Spleen (tissue), 11 donors: Measurements from ENCODE around the gene FTO. TPM values are rescaled to one million over a fixed set of nuclear protein-coding genes. Genes with fewer than 3 reads are reported as not detected.
"Not testable (repeated sequence)": the region's sequence is repeated elsewhere in the genome, so short reads cannot be mapped to it uniquely, and the experiment has no call there.

Experiments used
- DNase-seq: peaks from one replicate; pipeline ENCODE4 v3.0.0-alpha.2; 2020
- H3K27ac ChIP-seq, 8 donors: fragments of 200-600 bp; sonication (generic) in 7 of 8; 1 replicate in 4 of 8; 2 replicates in 4 of 8; pipeline versions ENCODE4 v1.5.0 to v1.8.0; 2016 to 2021; ENCODE audit warnings: inconsistent platforms in 4 of 8, mild to moderate bottlenecking in 4 of 8, moderate library complexity in 1 of 8
- H3K27me3 ChIP-seq, 7 donors: fragments of 200-600 bp; sonication (generic) in 6 of 7; replicated peaks in 1 of 7; 1 replicate in 4 of 7; 2 replicates in 3 of 7; pipeline versions ENCODE4 v1.5.0 to v1.8.0; 2016 to 2021; ENCODE audit warnings: inconsistent platforms in 3 of 7, mild to moderate bottlenecking in 1 of 7
- H3K36me3 ChIP-seq, 6 donors: fragments of 200-600 bp; sonication (generic) in 5 of 6; 1 replicate in 4 of 6; 2 replicates in 2 of 6; pipeline versions ENCODE4 v1.5.0 to v1.8.0; 2016 to 2021; ENCODE audit warnings: inconsistent platforms in 2 of 6
- H3K4me1 ChIP-seq, 6 donors: fragments of 200-600 bp; sonication (generic) in 5 of 6; 1 replicate in 3 of 6; 2 replicates in 3 of 6; pipeline versions ENCODE4 v1.5.0 to v1.8.0; 2016 to 2021; ENCODE audit warnings: inconsistent platforms in 3 of 6
- H3K4me3 ChIP-seq, 8 donors: fragments of 200-600 bp; sonication (generic) in 7 of 8; 1 replicate in 4 of 8; 2 replicates in 4 of 8; pipeline versions ENCODE4 v1.5.0 to v1.8.0; 2016 to 2021; ENCODE audit warnings: inconsistent platforms in 4 of 8, mild to moderate bottlenecking in 4 of 8, moderate library complexity in 2 of 8
- H3K9me3 ChIP-seq, 8 donors: fragments of 200-600 bp; sonication (generic) in 7 of 8; 1 replicate in 4 of 8; 2 replicates in 4 of 8; pipeline versions ENCODE4 v1.5.0 to v1.8.0; 2016 to 2021; ENCODE audit warnings: inconsistent platforms in 4 of 8
- POLR2A ChIP-seq, 3 donors: fragments of 450-650 bp; IDR thresholded peaks; one replicate each; pipeline ENCODE4 v1.5.1; 2017; ENCODE audit warnings: antibody characterized with exemption in 3 of 3, mild to moderate bottlenecking in 1 of 3
- POLR2AphosphoS5 ChIP-seq, 3 donors: sonication (generic); formaldehyde crosslinking; IDR thresholded peaks; one replicate each; pipeline ENCODE4 v1.5.1; 2017; ENCODE audit warnings: antibody characterized with exemption in 3 of 3
- WGBS, 5 donors: extraction: QIAGEN DNeasy Blood & Tissue Kit in 3 of 5; methylation state at CpG; one replicate each; pipeline versions ENCODE4 v1.1.5 to v1.1.7; 2013 to 2018; 5-methylcytosine and 5-hydroxymethylcytosine counted together
- intact Hi-C: fragments of 100-400 bp; cut with DNase I; formaldehyde crosslinking; loops from one replicate; pipeline ENCODE4 v1.15.0; 2023; ENCODE audit warnings: low total_unique reads
- polyA plus RNA-seq, 3 donors: library from polyadenylated mRNA; stranded (reverse); fragments of 200-250 nt; gene quantifications; one replicate each; pipeline ENCODE4 v1.2.1, GENCODE V29; 2013
- total RNA-seq, 7 donors: library from RNA; depleted of rRNA in 3 of 7; stranded (reverse); fragments of >200 nt in 3 of 7; fragmentation: NEBNext Ultra II Directional in 4 of 7; extraction: Animal tissue kit (Norgen Biotek cat#: 25700) in 4 of 7; gene quantifications; one replicate each; pipeline versions ENCODE4 v1.1.0 to v1.2.1, GENCODE V29; 2016 to 2021
- TF ChIP-seq, protein P1 (sequence below), 11 experiments: fragments of 200-600 bp in 7 of 11; fragments of 450-650 bp in 4 of 11; sonication (generic) in 4 of 11; IDR thresholded peaks in 8 of 11; conservative IDR thresholded peaks in 3 of 11; 1 replicate in 7 of 11; 2 replicates in 4 of 11; pipeline versions ENCODE4 v1.4.0 to v1.8.0; 2016 to 2021; ENCODE audit warnings: antibody characterized with exemption in 11 of 11, inconsistent platforms in 4 of 11, mild to moderate bottlenecking in 1 of 11
- donor health status: healthy with polysubstance abuse.
- donor health status: DM: no; HTN: no; CAD: no; lungs with moderate emphysema.
- donor health status: DM: no; HTN: no; CAD: no.
- donor health status: Bipolar disorder and iron deficiency.
- donor health status: healthy.
- donor health status: DM: no; HTN: no; CAD: no.
- donor health status: DM: yes; HTN: yes; CAD: no.

The FTO gene
- total and polyA plus RNA-seq, 10 donors = 6.8 to 89.8 (median 68.4) TPM

- Histone ChIP-seq H3K27ac (no peak overlapping the region), H3K9me3 (no peaks in the 10 kb centered on the region), H3K4me3 (no peak overlapping the region), H3K27me3 (no peaks in the 10 kb centered on the region), H3K4me1 (no peaks in the 10 kb centered on the region), H3K36me3 (peaks cover 0 to 74% (median 18%) of the 10 kb centered on the region in 6 donors)
- no peak for DNase-seq
- no peak for TF ChIP-seq POLR2AphosphoS5 (IDR thresholded peaks at IDR 0.05)
- TF ChIP-seq POLR2A (IDR thresholded peaks at IDR 0.05) = no peak
- TF ChIP-seq, protein P1, sequence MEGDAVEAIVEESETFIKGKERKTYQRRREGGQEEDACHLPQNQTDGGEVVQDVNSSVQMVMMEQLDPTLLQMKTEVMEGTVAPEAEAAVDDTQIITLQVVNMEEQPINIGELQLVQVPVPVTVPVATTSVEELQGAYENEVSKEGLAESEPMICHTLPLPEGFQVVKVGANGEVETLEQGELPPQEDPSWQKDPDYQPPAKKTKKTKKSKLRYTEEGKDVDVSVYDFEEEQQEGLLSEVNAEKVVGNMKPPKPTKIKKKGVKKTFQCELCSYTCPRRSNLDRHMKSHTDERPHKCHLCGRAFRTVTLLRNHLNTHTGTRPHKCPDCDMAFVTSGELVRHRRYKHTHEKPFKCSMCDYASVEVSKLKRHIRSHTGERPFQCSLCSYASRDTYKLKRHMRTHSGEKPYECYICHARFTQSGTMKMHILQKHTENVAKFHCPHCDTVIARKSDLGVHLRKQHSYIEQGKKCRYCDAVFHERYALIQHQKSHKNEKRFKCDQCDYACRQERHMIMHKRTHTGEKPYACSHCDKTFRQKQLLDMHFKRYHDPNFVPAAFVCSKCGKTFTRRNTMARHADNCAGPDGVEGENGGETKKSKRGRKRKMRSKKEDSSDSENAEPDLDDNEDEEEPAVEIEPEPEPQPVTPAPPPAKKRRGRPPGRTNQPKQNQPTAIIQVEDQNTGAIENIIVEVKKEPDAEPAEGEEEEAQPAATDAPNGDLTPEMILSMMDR (IDR thresholded peaks at IDR 0.05 in 8 of 11, conservative IDR thresholded peaks at IDR 0.05 in 3 of 11) = no peak
- WGBS, 5 donors = 90 to 96% (median 96%) methylated on average over 7 of the region's 7 CpGs
- intact Hi-C loops = no loop called here
Observed at GRCh38 chr16:53886482-53887378, 182.8 kb downstream of the FTO start.

- no peak overlapping the region for H3K4me3 ChIP-seq
- intact Hi-C loops = no loop called here
- no peak for TF ChIP-seq POLR2AphosphoS5 (IDR thresholded peaks at IDR 0.05)
- TF ChIP-seq, protein P1 (IDR thresholded peaks at IDR 0.05 in 8 of 11, conservative IDR thresholded peaks at IDR 0.05 in 3 of 11) = no peak
- TF ChIP-seq POLR2A (IDR thresholded peaks at IDR 0.05) = no peak
- H3K27ac ChIP-seq = no peak overlapping the region
- 89 to 97% (median 92%) methylated on average over 3 of the region's 3 CpGs for WGBS, 5 donors
- H3K27me3 ChIP-seq = no peaks in the 10 kb centered on the region
- H3K36me3 ChIP-seq = peaks cover 0 to 60% (median 18%) of the 10 kb centered on the region in 6 donors
- peaks cover 0 to 10% (median 0%) of the 10 kb centered on the region in 6 donors for H3K4me1 ChIP-seq
- H3K9me3 ChIP-seq = no peaks in the 10 kb centered on the region
- DNase-seq = no peak
Observed at GRCh38 chr16:53888222-53888621, 184.3 kb downstream of the FTO start.

GRCh38 chr16:53890877-53891276 is 186.9 kb downstream of the FTO start:
- peaks cover 0 to 10% (median 0%) of the 10 kb centered on the region in 6 donors for H3K4me1 ChIP-seq
- H3K9me3 ChIP-seq, DNase-seq, H3K27ac ChIP-seq, intact Hi-C loops, H3K27me3 ChIP-seq, H3K4me3 ChIP-seq: not testable (repeated sequence)
- peaks cover 0 to 44% (median 13%) of the 10 kb centered on the region in 6 donors for H3K36me3 ChIP-seq
- 92 to 98% (median 98%) methylated on average over 8 of the region's 8 CpGs for WGBS, 5 donors

GRCh38 chr16:53891409-53892139 is 187.6 kb downstream of the FTO start:
- intact Hi-C loops = no loop called here
- no peak for DNase-seq
- peaks cover 0 to 10% (median 0%) of the 10 kb centered on the region in 6 donors for H3K4me1 ChIP-seq
- H3K9me3 ChIP-seq = no peaks in the 10 kb centered on the region
- H3K27ac ChIP-seq = no peak overlapping the region
- H3K4me3 ChIP-seq = no peak overlapping the region
- H3K36me3 ChIP-seq = peaks cover 0 to 38% (median 11%) of the 10 kb centered on the region in 6 donors
- no peaks in the 10 kb centered on the region for H3K27me3 ChIP-seq
- TF ChIP-seq POLR2A (IDR thresholded peaks at IDR 0.05) = no peak
- TF ChIP-seq POLR2AphosphoS5 (IDR thresholded peaks at IDR 0.05) = no peak
- TF ChIP-seq, protein P1 (IDR thresholded peaks at IDR 0.05 in 8 of 11, conservative IDR thresholded peaks at IDR 0.05 in 3 of 11) = no peak
- 80 to 84% (median 83%) methylated on average over 9 of the region's 9 CpGs for WGBS, 5 donors
